HL-60 (cell line): ENCODE measurements around the gene LDHAL6A.

ENCODE experiments used
- DNase-seq, 2 experiments: peaks; one replicate each; pipeline ENCODE4 v3.0.0-alpha.2; 2010 to 2020; ENCODE audit warnings: low read depth in 1 of 2, low spot score in 1 of 2
- H3K27ac ChIP-seq: fragments of 250-450 bp; sonication (Bioruptor Pico); replicated peaks from 2 replicates; pipeline ENCODE4 v1.5.1; 2020; ENCODE audit warnings: mild to moderate bottlenecking, moderate library complexity
- H3K27me3 ChIP-seq: fragments of 250-450 bp; sonication (Bioruptor Pico); 2 replicates; pipeline ENCODE4 v1.5.1; 2021; ENCODE audit warnings: mild to moderate bottlenecking, moderate library complexity; ENCODE audit not compliant: insufficient read depth, poor library complexity, severe bottlenecking
- H3K4me3 ChIP-seq: replicated peaks from 2 replicates; pipeline ENCODE4 v1.5.1; 2011; ENCODE audit warnings: mild to moderate bottlenecking, control low read depth, low read length; ENCODE audit not compliant: insufficient read depth
- GABPA ChIP-seq: IDR thresholded peaks from 2 replicates; pipeline ENCODE4 v1.6.1; 2012; ENCODE audit warnings: low read depth
- POLR2AphosphoS5 ChIP-seq: IDR thresholded peaks from 2 replicates; pipeline ENCODE4 v1.6.1; 2012; ENCODE audit warnings: low read depth
- REST ChIP-seq: IDR thresholded peaks from 2 replicates; pipeline ENCODE4 v1.6.1; 2012; ENCODE audit warnings: low read depth; ENCODE audit not compliant: insufficient replicate concordance
- SPI1 ChIP-seq: IDR thresholded peaks from 2 replicates; pipeline ENCODE4 v1.6.1; 2012; ENCODE audit warnings: low read depth, mild to moderate bottlenecking, borderline replicate concordance
- TF ChIP-seq, protein P1 (sequence below): IDR thresholded peaks from one replicate; pipeline ENCODE4 v1.5.1; 2011; ENCODE audit warnings: low read length, control low read depth, inconsistent platforms; ENCODE audit not compliant: insufficient read depth

Gene LDHAL6A

DNA sequence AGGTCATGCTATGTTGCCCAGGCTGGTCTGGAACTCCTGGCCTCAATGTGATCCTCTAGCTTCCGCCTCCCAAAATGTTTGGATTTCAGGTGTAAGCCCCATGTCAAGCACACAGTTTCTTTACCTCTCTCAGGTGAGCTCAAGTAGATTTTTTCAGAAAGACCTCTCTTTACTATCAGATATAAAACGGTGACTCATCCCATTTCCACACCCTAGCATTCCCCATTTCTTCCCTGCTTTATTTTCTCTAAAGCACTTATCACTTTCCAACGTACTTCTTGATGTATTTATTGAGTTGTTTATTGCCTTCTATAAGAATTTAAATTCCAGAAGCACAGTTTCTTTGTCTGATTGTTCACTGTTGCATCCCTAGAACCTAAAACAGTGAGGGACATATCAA is 67.4 kb downstream of the LDHAL6A start:
- TF ChIP-seq POLR2AphosphoS5 (no peak), REST (no peak), GABPA (no peak), SPI1 (no peak)
- TF ChIP-seq, protein P1, sequence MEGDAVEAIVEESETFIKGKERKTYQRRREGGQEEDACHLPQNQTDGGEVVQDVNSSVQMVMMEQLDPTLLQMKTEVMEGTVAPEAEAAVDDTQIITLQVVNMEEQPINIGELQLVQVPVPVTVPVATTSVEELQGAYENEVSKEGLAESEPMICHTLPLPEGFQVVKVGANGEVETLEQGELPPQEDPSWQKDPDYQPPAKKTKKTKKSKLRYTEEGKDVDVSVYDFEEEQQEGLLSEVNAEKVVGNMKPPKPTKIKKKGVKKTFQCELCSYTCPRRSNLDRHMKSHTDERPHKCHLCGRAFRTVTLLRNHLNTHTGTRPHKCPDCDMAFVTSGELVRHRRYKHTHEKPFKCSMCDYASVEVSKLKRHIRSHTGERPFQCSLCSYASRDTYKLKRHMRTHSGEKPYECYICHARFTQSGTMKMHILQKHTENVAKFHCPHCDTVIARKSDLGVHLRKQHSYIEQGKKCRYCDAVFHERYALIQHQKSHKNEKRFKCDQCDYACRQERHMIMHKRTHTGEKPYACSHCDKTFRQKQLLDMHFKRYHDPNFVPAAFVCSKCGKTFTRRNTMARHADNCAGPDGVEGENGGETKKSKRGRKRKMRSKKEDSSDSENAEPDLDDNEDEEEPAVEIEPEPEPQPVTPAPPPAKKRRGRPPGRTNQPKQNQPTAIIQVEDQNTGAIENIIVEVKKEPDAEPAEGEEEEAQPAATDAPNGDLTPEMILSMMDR = no peak
- no peak overlapping the region for H3K27ac ChIP-seq
- DNase-seq = no peak
- no peaks in the 10 kb centered on the region for H3K27me3 ChIP-seq
- no peak overlapping the region for H3K4me3 ChIP-seq

DNA sequence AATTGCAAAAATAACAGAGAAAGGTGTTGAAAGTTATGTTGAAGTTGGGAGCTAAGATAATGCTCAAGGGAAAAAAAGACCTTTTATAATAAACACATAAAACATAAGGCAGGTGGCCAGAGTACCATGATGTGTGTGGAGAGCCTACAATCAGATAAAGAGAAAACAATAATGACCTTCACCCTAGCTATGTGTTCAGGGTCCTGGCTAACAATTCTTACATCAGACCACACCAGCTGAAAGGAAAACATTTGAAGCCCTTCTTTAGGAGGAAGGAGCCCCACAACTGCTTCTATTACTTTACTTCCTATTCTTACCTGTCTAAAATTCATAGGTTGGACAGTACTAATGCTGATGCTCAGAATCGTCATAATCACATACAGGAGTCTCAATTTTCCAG is 68.6 kb downstream of the LDHAL6A start:
- no peak for TF ChIP-seq SPI1
- TF ChIP-seq POLR2AphosphoS5 = no peak
- no peak for TF ChIP-seq REST
- TF ChIP-seq GABPA = no peak
- TF ChIP-seq, protein P1 = no peak
- no peak for DNase-seq
- H3K27me3 ChIP-seq = no peaks in the 10 kb centered on the region
- no peak overlapping the region for H3K27ac ChIP-seq
- no peak overlapping the region for H3K4me3 ChIP-seq

GRCh38 chr11:18526130-18526520 is 70.5 kb downstream of the LDHAL6A start:
- Histone ChIP-seq H3K4me3 (peak overlapping the region; percentile 68), H3K27me3 (no peaks in the 10 kb centered on the region), H3K27ac (peak overlapping the region; percentile 94)
- no peak for TF ChIP-seq GABPA
- TF ChIP-seq POLR2AphosphoS5 = no peak
- no peak for TF ChIP-seq SPI1
- TF ChIP-seq REST = no peak
- TF ChIP-seq, protein P1 = no peak
- DNase-seq = no peak
